ENCODE measurements around the gene RTKN2. TPM values are rescaled to one million over a fixed set of nuclear protein-coding genes. Genes with fewer than 3 reads are reported as not detected.

The RTKN2 gene
- total and polyA plus RNA-seq, 2 of the 4 experiments (the other 2 are of a cell fraction) = 0.75 to 0.90 TPM

GRCh38 chr10:62199584-62199983 lies 69.1 kb downstream of the RTKN2 start:
- Histone ChIP-seq H3K9ac (ENCODE audit: low read depth, low read length) (no peak overlapping the region), H4K20me1 (ENCODE audit: insufficient read depth, low read length) (no peaks in the 10 kb centered on the region), H3K27ac (ENCODE audit: insufficient read depth, low read length) (no peak overlapping the region), H3K9me3 (ENCODE audit: control insufficient read depth, insufficient read depth, low read length) (no peaks in the 10 kb centered on the region), H3K14ac (replicated peaks; ENCODE audit: low read depth, low read length) (no peak overlapping the region; the same call in 1 of the 2 replicates), H3K4me2 (ENCODE audit: low read depth, low read length) (no peak overlapping the region), H3K79me1 (ENCODE audit: low read depth in 1 of 2, low read length in 2 of 2) (no peaks in the 10 kb centered on the region), H3K4ac (ENCODE audit: low read depth, low read length) (no peak overlapping the region; the same call in 1 of the 2 replicates), H3K4me3 (ENCODE audit: insufficient read depth, low read depth, low read length) (no peak overlapping the region), H2AK5ac (ENCODE audit: low read depth, low read length) (no peak overlapping the region), H4K5ac (ENCODE audit: low read depth, low read length) (no peak overlapping the region), H2AFZ (replicated peaks; ENCODE audit: low read length, poor library complexity) (no peak overlapping the region), H2BK5ac (ENCODE audit: low read depth, low read length, poor library complexity, severe bottlenecking) (no peak overlapping the region), H2BK15ac (ENCODE audit: low read depth, low read length) (no peak overlapping the region), H3K36me3 (ENCODE audit: control insufficient read depth, insufficient read depth, low read length) (no peaks in the 10 kb centered on the region), H3K9me1 (ENCODE audit: insufficient read depth, low read length) (no peaks in the 10 kb centered on the region; the same call in 1 of the 2 replicates), H2BK120ac (ENCODE audit: low read depth, low read length) (peak overlapping the region; percentile 54; the same call in 1 of the 2 replicates), H3K56ac (ENCODE audit: extremely low read depth, insufficient read depth, low read length) (no peak overlapping the region), H2BK20ac (ENCODE audit: low read depth, low read length) (no peak overlapping the region), H2AK9ac (replicated peaks; ENCODE audit: low read depth, low read length, poor library complexity) (no peak overlapping the region), H3K23ac (ENCODE audit: low read depth, low read length) (no peak overlapping the region), H3K4me1 (ENCODE audit: control insufficient read depth, insufficient read depth, low read length) (no peaks in the 10 kb centered on the region), H3K18ac (ENCODE audit: low read depth, low read length) (no peak overlapping the region), H4K8ac (ENCODE audit: low read depth in 2 of 2, low read length in 2 of 2) (no peak overlapping the region), H4K91ac (ENCODE audit: insufficient read depth, low read depth, low read length) (no peak overlapping the region), H3K27me3 (ENCODE audit: control insufficient read depth, insufficient read depth, low read length) (no peaks in the 10 kb centered on the region)
- dilution Hi-C loops (cut with HindIII; ENCODE audit: low sequenced_read_pairs, unreplicated experiment) (no loop called here), in situ Hi-C loops (cut with MboI; ENCODE audit: low sequenced_read_pairs) (no loop called here), intact Hi-C loops (cut with micrococcal nuclease) (no loop called here)
- ATAC-seq (ENCODE audit: low read depth) (no peak), DNase-seq (no peak)
- no peak for TF ChIP-seq RAD21 (IDR thresholded peaks at IDR 0.05; ENCODE audit: low read length)
- TF ChIP-seq CHD1 (IDR thresholded peaks at IDR 0.05; ENCODE audit: low read depth, low read length) = no peak
- ChIA-PET CTCF (no interaction called here), POLR2A (ENCODE audit: unreplicated experiment) (no interaction called here)
- no CpG with 5 or more reads among the region's 1 CpG for WGBS, 2 experiments (ENCODE audit: extremely low coverage in 2 of 2, insufficient read length in 1 of 2)
- BruUV-seq (replicated peaks) = no TSS peak

Measured in IMR-90 (cell line).